NOMO-1 (cell line): Measurements from ENCODE around the gene PTPRN2.
"Not testable (repeated sequence)": the region's sequence is repeated elsewhere in the genome, so short reads cannot be mapped to it uniquely, and the experiment has no call there.

Experiments used
- DNase-seq, 2 experiments: peaks; one replicate each; lab custom pipeline; 2025; ENCODE audit not compliant: unreplicated experiment in 2 of 2; lab: John Stamatoyannopoulos, UW

Gene PTPRN2

GRCh38 chr7:158377800-158378623, 209.6 kb downstream of the PTPRN2 start:
- DNase-seq, result no peak

GRCh38 chr7:158376839-158377186, 210.8 kb downstream of the PTPRN2 start:
- not testable (repeated sequence) for DNase-seq

GRCh38 chr7:158376146-158376838, 211.3 kb downstream of the PTPRN2 start:
- DNase-seq, result not testable (repeated sequence)

GRCh38 chr7:158375034-158375433, 212.6 kb downstream of the PTPRN2 start:
- no peak for DNase-seq

GRCh38 chr7:158374586-158374985, 213.0 kb downstream of the PTPRN2 start:
- no peak for DNase-seq

GRCh38 chr7:158374146-158374545, 213.5 kb downstream of the PTPRN2 start:
- no peak for DNase-seq

GRCh38 chr7:158373476-158374133, 214.0 kb downstream of the PTPRN2 start:
- DNase-seq, result no peak

- DNase-seq, result no peak
Measured at GRCh38 chr7:158372400-158373342, 215.0 kb downstream of the PTPRN2 start.

GRCh38 chr7:158371856-158372255, 215.8 kb downstream of the PTPRN2 start:
- DNase-seq, result no peak

GRCh38 chr7:158369866-158370265, 217.8 kb downstream of the PTPRN2 start:
- DNase-seq, result no peak

- DNase-seq, result no peak
Measured at GRCh38 chr7:158369290-158369689, 218.3 kb downstream of the PTPRN2 start.

GRCh38 chr7:158368449-158368848, 219.2 kb downstream of the PTPRN2 start:
- no peak for DNase-seq

GRCh38 chr7:158367634-158367982, 220.0 kb downstream of the PTPRN2 start:
- no peak for DNase-seq

- DNase-seq, result no peak
Measured at GRCh38 chr7:158366916-158367633, 220.5 kb downstream of the PTPRN2 start.

- no peak for DNase-seq
Measured at GRCh38 chr7:158366346-158366745, 221.3 kb downstream of the PTPRN2 start.

- DNase-seq, result no peak
Measured at GRCh38 chr7:158365267-158365666, 222.4 kb downstream of the PTPRN2 start.

- DNase-seq, result no peak
Measured at GRCh38 chr7:158364451-158364850, 223.2 kb downstream of the PTPRN2 start.

GRCh38 chr7:158362912-158363905, 224.4 kb downstream of the PTPRN2 start:
- no peak for DNase-seq

- no peak for DNase-seq
Measured at GRCh38 chr7:158362001-158362400, 225.6 kb downstream of the PTPRN2 start.
